ENCODE data around the gene ETV3. TPM values are rescaled to one million over a fixed set of nuclear protein-coding genes. Genes with fewer than 3 reads are reported as not detected.
A peak's percentile ranks its signal among the peaks of the same experiment; 100 is the strongest.

Gene ETV3
- total RNA-seq, 2 experiments from 2014 or later, result 47.7 to 47.9 TPM

DNA sequence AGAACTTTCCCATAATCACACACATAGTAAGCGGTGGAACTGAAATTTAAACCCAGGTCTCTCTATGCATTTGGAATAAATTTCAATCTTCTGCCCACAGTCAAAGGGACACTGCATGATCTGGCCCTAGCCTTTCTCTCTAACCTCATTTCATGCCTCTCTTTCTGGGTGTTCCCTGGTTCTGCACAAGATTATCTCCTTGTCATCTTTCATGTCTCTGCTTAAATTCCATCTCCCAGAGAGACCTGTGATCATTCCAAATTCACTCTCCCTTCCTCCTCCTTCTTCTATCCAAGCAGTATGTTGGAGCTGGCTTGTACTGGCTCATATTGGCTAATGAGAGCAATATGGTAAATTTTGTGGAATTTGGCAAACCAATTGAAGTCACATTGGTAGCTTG lies 60.8 kb downstream of the ETV3 start:
- ChIA-PET POLR2A (no interaction called here), CTCF (interaction anchor here (1.1 to 1.3 kb wide), 2 partner anchors 13 to 167 kb away, joined by 3 to 4 read pairs; no protein-coding TSS in a partner anchor)
- H3K27me3 Mint-ChIP-seq, result peaks cover 17% of the 10 kb centered on the region
- TF ChIP-seq CTCF (IDR thresholded peaks at IDR 0.05), result no peak
- no peaks in the 10 kb centered on the region for H3K36me3 Mint-ChIP-seq (ENCODE audit: low read depth)
- H3K9me3 Mint-ChIP-seq, result no peaks in the 10 kb centered on the region
- H3K4me1 Mint-ChIP-seq (ENCODE audit: low read depth), result no peaks in the 10 kb centered on the region
- H3K27ac Mint-ChIP-seq, result no peak overlapping the region
- intact Hi-C loops (cut with micrococcal nuclease), result no loop called here
- no peak for DNase-seq
- no peak overlapping the region for H3K4me3 Mint-ChIP-seq
- ATAC-seq, result no peak

- DNase-seq (peak; percentile 75), ATAC-seq (no peak)
- peaks cover 19% of the 10 kb centered on the region for H3K27me3 Mint-ChIP-seq
- no peak overlapping the region for H3K27ac Mint-ChIP-seq
- TF ChIP-seq CTCF (IDR thresholded peaks at IDR 0.05), result peak; percentile 53
- no peak overlapping the region for H3K4me3 Mint-ChIP-seq
- CTCF ChIA-PET, result interaction anchor here (0.8 to 2.7 kb wide), 24 partner anchors 8 to 235 kb away, joined by 3 to 12 read pairs (median 4); no protein-coding TSS in a partner anchor
- no peaks in the 10 kb centered on the region for H3K9me3 Mint-ChIP-seq
- no peaks in the 10 kb centered on the region for H3K4me1 Mint-ChIP-seq (ENCODE audit: low read depth)
- intact Hi-C loops (cut with micrococcal nuclease), result no loop called here
- H3K36me3 Mint-ChIP-seq (ENCODE audit: low read depth), result no peaks in the 10 kb centered on the region
- POLR2A ChIA-PET, result interaction anchor here (0.6 kb wide), 1 partner anchor 43 kb away, joined by 3 read pairs; no protein-coding TSS in a partner anchor
These were observed 64.1 kb downstream of the ETV3 start for GRCh38 chr1:157073944-157074685.

Other genes with a start within 250 kb of the ETV3 start
- gene PEAR1, start 244.7 kb downstream of the ETV3 start, total RNA-seq, result under 1 TPM in 1 of 2 experiments, not detected in 1; 0.07 TPM
- not detected for gene LRRC71, start 217.8 kb downstream of the ETV3 start, total RNA-seq
- gene ARHGEF11, start 92.7 kb downstream of the ETV3 start, total RNA-seq, result 1 to 10 TPM; 1.4 to 1.8 TPM
- not detected for gene ETV3L, start 38.6 kb downstream of the ETV3 start, total RNA-seq